ENCODE results near the gene SNX17. TPM values are rescaled to one million over a fixed set of nuclear protein-coding genes. Genes with fewer than 3 reads are reported as not detected.

The SNX17 gene
- total and polyA plus RNA-seq, 2 of the 13 experiments (the other 11 are each of a cell fraction or from before 2014, with no cell fraction given): 75.0 to 109 TPM

- 0 out of 2 replicates have a peak, but pooled peaks have one; percentile 19 for TF ChIP-seq ZSCAN29 (CRISPR knock-in tag; conservative IDR thresholded peaks at IDR 0.05)
- TF ChIP-seq ZBTB7B (CRISPR knock-in tag; IDR thresholded peaks at IDR 0.05): no peak
- no peak for TF ChIP-seq ZNF724P (CRISPR knock-in tag; IDR thresholded peaks at IDR 0.05; ENCODE audit: borderline replicate concordance)
- no peak for TF ChIP-seq CEBPZ (IDR thresholded peaks at IDR 0.05; ENCODE audit: low read length)
- no peak for TF ChIP-seq NR2C2 (CRISPR knock-in tag; IDR thresholded peaks at IDR 0.05; ENCODE audit: borderline replicate concordance)
- no peak for TF ChIP-seq ZNF292 (CRISPR knock-in tag; IDR thresholded peaks at IDR 0.05; ENCODE audit: borderline replicate concordance, low read depth)
- TF ChIP-seq SYNCRIP (IDR thresholded peaks at IDR 0.05; ENCODE audit: insufficient read depth, low read depth, low read length): no peak
- no peak for TF ChIP-seq HOMEZ (CRISPR knock-in tag; IDR thresholded peaks at IDR 0.05; ENCODE audit: low read depth)
- TF ChIP-seq POLR2AphosphoS5 (IDR thresholded peaks at IDR 0.05; ENCODE audit: low read depth, low read length): peak; percentile 64
These were observed 7.2 kb downstream of the SNX17 start (continued) for GRCh38 chr2:27377618-27378095.

All from HepG2 (cell line).